NT2/D1 (cell line): ENCODE measurements around the gene ASAP2.
A peak's percentile ranks its signal among the peaks of the same experiment; 100 is the strongest.

Experiments used
- DNase-seq: peaks from one replicate; pipeline ENCODE4 v3.0.0-alpha.2; 2011; ENCODE audit warnings: low read depth, low spot score
- H3K27me3 ChIP-seq: 2 replicates; pipeline ENCODE4 v1.6.0; 2011; ENCODE audit warnings: mild to moderate bottlenecking; ENCODE audit not compliant: insufficient read length, insufficient read depth
- H3K36me3 ChIP-seq: 2 replicates; pipeline ENCODE4 v1.6.1; 2011; ENCODE audit warnings: mild to moderate bottlenecking, low read length, mixed read lengths; ENCODE audit not compliant: insufficient read depth, insufficient read length
- H3K4me1 ChIP-seq: 2 replicates; pipeline ENCODE4 v1.5.1; 2011; ENCODE audit not compliant: insufficient read depth, insufficient read length
- H3K4me3 ChIP-seq: 2 replicates; pipeline ENCODE4 v1.5.1; 2011; ENCODE audit warnings: low read depth; ENCODE audit not compliant: insufficient read length
- H3K9ac ChIP-seq: 2 replicates; pipeline ENCODE4 v1.6.0; 2011; ENCODE audit warnings: low read depth; ENCODE audit not compliant: insufficient read length
- H3K9me3 ChIP-seq: 2 replicates; pipeline ENCODE4 v1.5.1; 2011; ENCODE audit warnings: mild to moderate bottlenecking, low read length; ENCODE audit not compliant: insufficient read depth
- SUZ12 ChIP-seq: IDR thresholded peaks from 2 replicates; pipeline ENCODE4 v1.6.1; 2011; ENCODE audit not compliant: insufficient read length, insufficient read depth; ENCODE audit errors: extremely low read depth
- YY1 ChIP-seq: IDR thresholded peaks from 2 replicates; pipeline ENCODE4 v1.6.1; 2011; ENCODE audit not compliant: insufficient read length, insufficient read depth
- ZNF274 ChIP-seq: IDR thresholded peaks from 2 replicates; pipeline ENCODE4 v1.6.1; 2011; ENCODE audit warnings: mild to moderate bottlenecking, low read depth, low read length

ASAP2 gene

DNA sequence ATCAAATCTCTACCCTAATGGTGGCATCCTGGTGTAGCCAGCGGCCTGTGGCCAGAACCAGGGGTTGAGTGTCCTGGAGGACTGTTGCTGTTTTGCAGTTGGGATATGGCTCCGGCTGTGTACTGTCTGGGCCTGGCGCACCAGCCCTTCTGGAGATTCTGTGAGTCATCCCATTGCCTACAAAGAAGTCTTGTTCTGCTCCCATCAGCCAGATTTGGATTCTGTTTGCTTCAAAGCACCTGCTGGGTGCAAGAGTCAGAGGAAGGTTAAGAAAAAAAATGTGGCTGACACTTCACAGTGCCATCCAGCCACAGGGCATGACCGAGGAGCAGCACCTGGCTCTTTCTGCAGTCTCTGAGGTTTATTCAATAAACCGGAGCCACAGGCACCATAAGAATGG is 41.0 kb upstream of the ASAP2 start:
- Histone ChIP-seq H3K4me3 (no peak overlapping the region), H3K9me3 (no peaks in the 10 kb centered on the region), H3K36me3 (no peaks in the 10 kb centered on the region), H3K4me1 (no peaks in the 10 kb centered on the region), H3K9ac (no peak overlapping the region), H3K27me3 (no peaks in the 10 kb centered on the region)
- TF ChIP-seq SUZ12 = no peak
- TF ChIP-seq ZNF274 = no peak
- no peak for TF ChIP-seq YY1
- no peak for DNase-seq

DNA sequence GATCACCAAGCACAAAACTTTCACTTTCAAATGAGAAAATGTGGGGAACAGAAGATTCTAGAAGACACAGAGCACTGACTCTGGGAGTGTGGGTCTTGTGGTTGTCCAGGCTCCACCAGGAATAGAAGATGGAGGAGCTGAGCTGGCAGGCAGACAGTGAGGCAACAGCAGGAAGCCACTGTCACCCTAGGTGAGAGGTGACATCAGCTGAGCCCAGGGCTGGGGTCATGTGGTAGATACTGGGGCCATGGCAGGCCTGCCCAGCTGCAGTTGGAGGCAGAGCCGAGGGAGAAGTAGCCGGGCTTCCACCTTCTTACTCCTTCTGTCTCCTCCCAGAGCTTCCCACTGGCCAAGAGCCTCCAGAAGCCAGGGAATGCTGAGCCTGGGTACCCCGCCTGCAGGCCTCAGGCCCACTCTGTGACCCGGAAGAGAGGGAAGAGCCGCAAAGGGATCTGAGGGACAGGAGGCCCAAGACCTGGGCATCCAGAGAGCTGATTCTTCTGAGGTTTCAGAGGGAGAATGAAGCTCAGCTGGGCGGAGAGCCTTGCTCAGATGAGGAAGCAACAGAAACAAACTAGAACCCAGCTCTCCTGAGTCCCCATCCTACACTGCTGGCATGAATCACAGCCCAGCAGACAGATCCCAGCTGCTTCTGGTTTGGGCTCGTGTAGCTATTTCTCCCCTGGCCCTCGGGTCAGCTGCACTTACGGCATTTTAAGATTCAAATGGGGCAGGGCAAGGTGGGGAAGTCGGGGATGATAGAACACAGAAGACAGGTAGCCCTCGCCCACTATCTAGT is 39.8 kb upstream of the ASAP2 start:
- H3K27me3 ChIP-seq = no peaks in the 10 kb centered on the region
- no peaks in the 10 kb centered on the region for H3K9me3 ChIP-seq
- no peaks in the 10 kb centered on the region for H3K4me1 ChIP-seq
- no peak for DNase-seq
- TF ChIP-seq YY1 (no peak), ZNF274 (no peak), SUZ12 (no peak)
- no peaks in the 10 kb centered on the region for H3K36me3 ChIP-seq
- H3K9ac ChIP-seq = no peak overlapping the region
- H3K4me3 ChIP-seq = no peak overlapping the region

DNA sequence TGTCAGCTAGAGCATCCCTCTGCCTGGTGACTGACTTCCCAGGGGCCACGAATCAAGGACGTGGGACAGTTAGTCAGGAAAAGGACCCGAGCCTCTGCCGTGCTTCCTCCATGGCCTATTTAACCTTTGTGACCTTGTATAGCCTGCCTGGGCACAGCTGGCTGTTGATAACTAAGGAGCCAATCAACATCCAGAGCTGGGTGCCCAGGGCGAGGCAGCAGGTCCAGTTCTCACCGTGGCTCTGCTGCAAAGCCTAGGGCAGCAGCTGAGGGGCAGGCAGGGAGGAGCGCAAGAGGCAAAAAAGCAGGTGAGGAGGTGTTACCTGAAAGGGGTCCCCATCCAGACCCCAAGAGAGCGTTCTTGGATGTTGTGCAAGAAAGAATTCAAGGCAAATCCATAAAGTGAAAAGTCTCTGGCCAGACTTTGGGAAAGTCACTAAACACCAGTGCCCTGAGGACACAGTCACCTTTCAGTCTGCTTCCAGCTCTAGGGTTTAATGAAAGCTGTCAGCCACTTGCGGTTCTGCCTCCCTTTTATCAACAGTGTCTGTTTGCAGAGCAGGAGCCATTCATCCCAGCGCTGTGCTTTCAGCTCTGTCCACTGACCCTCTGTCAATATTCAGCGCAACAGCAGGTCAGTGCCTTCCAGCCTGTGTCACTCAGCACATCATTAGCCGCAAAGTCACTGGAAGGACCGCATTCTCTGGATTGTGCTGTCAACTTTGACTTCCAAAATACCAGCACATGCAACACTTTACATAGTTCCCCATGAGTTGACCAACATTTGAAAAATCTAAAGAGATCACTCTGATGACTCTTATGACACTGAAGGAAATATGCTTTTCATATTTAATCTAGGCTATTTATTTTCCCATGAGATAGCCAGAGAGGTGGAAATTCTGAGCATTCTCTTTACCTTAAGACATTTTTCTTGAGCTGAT is 38.6 kb upstream of the ASAP2 start:
- Histone ChIP-seq H3K27me3 (no peaks in the 10 kb centered on the region), H3K9ac (no peak overlapping the region), H3K4me3 (no peak overlapping the region), H3K9me3 (no peaks in the 10 kb centered on the region), H3K36me3 (no peaks in the 10 kb centered on the region), H3K4me1 (no peaks in the 10 kb centered on the region)
- TF ChIP-seq SUZ12 = no peak
- no peak for DNase-seq

DNA sequence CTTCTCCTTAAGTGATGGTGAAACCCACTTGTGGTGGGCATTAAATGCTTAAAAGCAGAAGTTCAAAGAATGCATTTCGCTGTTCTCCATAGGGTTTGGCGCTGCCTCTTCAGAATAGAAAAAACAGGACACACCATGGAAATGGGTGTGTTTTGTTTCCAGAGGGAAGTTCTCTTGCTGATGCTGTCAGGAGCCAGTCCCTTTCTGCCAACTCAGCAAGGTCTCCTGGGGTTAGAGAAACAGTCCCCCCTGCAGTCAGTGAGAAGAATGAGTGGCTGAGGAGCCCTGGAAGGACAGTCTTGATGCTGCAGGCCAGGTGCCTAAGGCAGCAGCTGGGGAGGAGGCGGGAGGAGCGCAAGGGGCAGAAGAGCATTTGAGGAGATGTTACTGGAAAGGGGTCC is 37.8 kb upstream of the ASAP2 start:
- H3K9ac ChIP-seq = no peak overlapping the region
- H3K36me3 ChIP-seq = no peaks in the 10 kb centered on the region
- peak; percentile 33 for DNase-seq
- no peaks in the 10 kb centered on the region for H3K4me1 ChIP-seq
- H3K9me3 ChIP-seq = no peaks in the 10 kb centered on the region
- H3K4me3 ChIP-seq = no peak overlapping the region
- H3K27me3 ChIP-seq = no peaks in the 10 kb centered on the region
- TF ChIP-seq YY1 (no peak), ZNF274 (no peak), SUZ12 (no peak)

DNA sequence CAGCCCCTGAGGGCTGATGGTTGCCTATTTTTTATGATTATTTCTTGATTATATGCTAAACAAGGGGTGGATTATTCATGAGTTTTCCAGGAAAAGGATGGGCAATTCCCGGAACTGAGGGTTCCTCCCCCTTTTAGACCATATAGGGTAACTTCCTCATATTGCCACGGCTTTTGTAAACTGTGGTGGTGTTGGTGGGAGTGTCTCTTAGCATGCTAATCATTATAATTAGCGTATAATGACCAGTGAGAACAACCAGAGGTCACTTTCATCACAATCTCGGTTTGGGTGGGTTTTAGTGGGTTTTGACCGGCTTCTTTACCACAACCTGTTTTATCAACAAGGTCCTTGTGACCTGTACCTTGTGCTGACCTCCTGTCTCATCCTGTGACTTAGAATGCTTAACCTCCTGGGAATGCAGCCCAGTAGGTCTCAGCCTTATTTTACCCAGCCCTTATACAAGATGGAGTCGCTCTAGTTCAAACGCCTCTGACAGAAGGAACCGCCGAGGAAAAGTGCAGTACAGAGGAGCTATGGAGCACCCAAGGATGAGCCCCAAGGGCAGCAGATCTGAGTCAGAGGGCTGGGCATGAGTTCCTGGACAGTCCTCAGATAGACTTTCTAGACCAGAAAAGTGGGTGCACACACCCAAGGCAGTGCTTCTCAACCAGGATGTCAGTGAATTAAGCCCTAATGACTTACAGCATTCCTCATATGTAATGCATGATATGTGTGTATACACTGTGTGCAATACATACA is 37.1 kb upstream of the ASAP2 start:
- TF ChIP-seq YY1 = no peak
- TF ChIP-seq ZNF274 = no peak
- TF ChIP-seq SUZ12 = no peak
- no peak for DNase-seq
- Histone ChIP-seq H3K9ac (no peak overlapping the region), H3K4me3 (no peak overlapping the region), H3K36me3 (no peaks in the 10 kb centered on the region), H3K4me1 (no peaks in the 10 kb centered on the region), H3K27me3 (no peaks in the 10 kb centered on the region), H3K9me3 (no peaks in the 10 kb centered on the region)

DNA sequence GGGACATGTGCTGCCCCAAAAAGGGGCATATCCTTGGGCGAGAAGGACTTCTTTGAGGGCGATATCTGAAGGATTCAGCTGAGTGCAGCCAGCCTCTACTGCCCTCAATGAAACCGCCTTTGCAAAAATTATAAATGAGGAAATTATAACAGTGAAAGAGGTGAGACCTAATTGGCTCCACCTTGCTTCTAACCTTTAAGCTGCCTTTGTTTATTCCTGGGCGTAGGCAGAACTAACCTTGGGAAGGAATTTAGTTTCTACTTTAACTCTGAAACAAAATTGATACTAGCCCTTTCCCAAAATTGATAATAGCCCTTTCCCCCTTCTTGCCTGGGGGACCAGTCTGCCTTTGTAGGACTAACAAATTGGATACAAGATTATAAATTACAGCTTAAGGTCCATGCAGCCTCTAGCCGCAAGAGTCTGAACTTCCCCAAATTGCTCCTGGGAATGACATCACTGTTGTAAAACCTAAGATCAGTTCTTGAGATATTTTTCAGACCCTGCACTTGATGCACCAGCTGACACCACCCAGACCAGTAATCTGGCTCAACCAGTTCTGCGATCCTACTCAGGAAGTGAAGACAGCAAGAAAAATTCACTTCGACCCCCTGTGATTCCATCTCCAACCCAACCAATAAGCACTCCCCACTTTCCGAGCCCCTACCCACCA is 36.0 kb upstream of the ASAP2 start:
- H3K9ac ChIP-seq = no peak overlapping the region
- TF ChIP-seq ZNF274 = no peak
- TF ChIP-seq SUZ12 = no peak
- no peak for TF ChIP-seq YY1
- H3K27me3 ChIP-seq = no peaks in the 10 kb centered on the region
- H3K9me3 ChIP-seq = no peaks in the 10 kb centered on the region
- no peak overlapping the region for H3K4me3 ChIP-seq
- H3K4me1 ChIP-seq = peaks cover 3% of the 10 kb centered on the region
- no peak for DNase-seq
- H3K36me3 ChIP-seq = no peaks in the 10 kb centered on the region
